Measurements from ENCODE around the gene TRPC4.

TRPC4 gene

GRCh38 chr13:37682496-37682895 lies 187.1 kb downstream of the TRPC4 start:
- ATAC-seq: no peak
- no peak for TF ChIP-seq ZC3H10 (CRISPR knock-in tag; IDR thresholded peaks at IDR 0.05)
- no peak for TF ChIP-seq ARNTL (CRISPR knock-in tag; IDR thresholded peaks at IDR 0.05; ENCODE audit: borderline replicate concordance, low read depth)
- TF ChIP-seq, protein P1, sequence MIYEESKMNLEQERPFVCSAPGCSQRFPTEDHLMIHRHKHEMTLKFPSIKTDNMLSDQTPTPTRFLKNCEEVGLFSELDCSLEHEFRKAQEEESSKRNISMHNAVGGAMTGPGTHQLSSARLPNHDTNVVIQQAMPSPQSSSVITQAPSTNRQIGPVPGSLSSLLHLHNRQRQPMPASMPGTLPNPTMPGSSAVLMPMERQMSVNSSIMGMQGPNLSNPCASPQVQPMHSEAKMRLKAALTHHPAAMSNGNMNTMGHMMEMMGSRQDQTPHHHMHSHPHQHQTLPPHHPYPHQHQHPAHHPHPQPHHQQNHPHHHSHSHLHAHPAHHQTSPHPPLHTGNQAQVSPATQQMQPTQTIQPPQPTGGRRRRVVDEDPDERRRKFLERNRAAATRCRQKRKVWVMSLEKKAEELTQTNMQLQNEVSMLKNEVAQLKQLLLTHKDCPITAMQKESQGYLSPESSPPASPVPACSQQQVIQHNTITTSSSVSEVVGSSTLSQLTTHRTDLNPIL (CRISPR knock-in tag; IDR thresholded peaks at IDR 0.05; ENCODE audit: low read depth): no peak
- no peak for TF ChIP-seq ISL1 (CRISPR knock-in tag; IDR thresholded peaks at IDR 0.05)
- no peak for TF ChIP-seq TSHZ2 (CRISPR knock-in tag; IDR thresholded peaks at IDR 0.05)

- no peak for ATAC-seq
- TF ChIP-seq ZFP3 (CRISPR knock-in tag; IDR thresholded peaks at IDR 0.05) (no peak), RARB (CRISPR knock-in tag; IDR thresholded peaks at IDR 0.05) (no peak), ZC3H10 (CRISPR knock-in tag; IDR thresholded peaks at IDR 0.05) (no peak), ZNF70 (CRISPR knock-in tag; IDR thresholded peaks at IDR 0.05) (no peak), GLIS3 (CRISPR knock-in tag; IDR thresholded peaks at IDR 0.05) (no peak), ARNTL (CRISPR knock-in tag; IDR thresholded peaks at IDR 0.05; ENCODE audit: borderline replicate concordance, low read depth) (no peak), SNAI2 (CRISPR knock-in tag; IDR thresholded peaks at IDR 0.05) (no peak), TSHZ2 (CRISPR knock-in tag; IDR thresholded peaks at IDR 0.05) (no peak)
- TF ChIP-seq, protein P1 (CRISPR knock-in tag; IDR thresholded peaks at IDR 0.05; ENCODE audit: low read depth): no peak
These were observed 188.1 kb downstream of the TRPC4 start for GRCh38 chr13:37681281-37682032.

DNA sequence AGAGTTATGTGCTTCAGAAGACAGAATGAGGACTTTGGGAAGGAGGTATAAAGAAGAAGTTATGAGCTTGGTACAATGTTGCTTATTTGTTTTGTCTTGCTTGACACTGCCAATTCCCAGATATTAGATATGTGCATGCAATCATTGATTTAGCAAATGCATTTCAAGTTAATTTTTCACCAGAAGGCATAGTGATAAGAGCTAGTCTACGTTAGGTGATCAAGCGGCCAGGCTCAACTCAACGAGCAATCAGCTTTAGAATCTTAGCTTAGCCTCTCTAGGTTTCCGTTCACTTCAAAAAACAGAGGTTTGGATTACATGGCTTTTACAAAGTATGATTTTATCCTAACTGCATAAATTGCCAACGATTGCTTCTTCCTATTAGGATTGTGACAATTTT lies 189.4 kb downstream of the TRPC4 start:
- no peak for TF ChIP-seq OSR1 (CRISPR knock-in tag; IDR thresholded peaks at IDR 0.05)
- TF ChIP-seq CSRNP3 (CRISPR knock-in tag; IDR thresholded peaks at IDR 0.05): no peak
- TF ChIP-seq, protein P1 (CRISPR knock-in tag; IDR thresholded peaks at IDR 0.05; ENCODE audit: low read depth): no peak
- TF ChIP-seq, protein P2, sequence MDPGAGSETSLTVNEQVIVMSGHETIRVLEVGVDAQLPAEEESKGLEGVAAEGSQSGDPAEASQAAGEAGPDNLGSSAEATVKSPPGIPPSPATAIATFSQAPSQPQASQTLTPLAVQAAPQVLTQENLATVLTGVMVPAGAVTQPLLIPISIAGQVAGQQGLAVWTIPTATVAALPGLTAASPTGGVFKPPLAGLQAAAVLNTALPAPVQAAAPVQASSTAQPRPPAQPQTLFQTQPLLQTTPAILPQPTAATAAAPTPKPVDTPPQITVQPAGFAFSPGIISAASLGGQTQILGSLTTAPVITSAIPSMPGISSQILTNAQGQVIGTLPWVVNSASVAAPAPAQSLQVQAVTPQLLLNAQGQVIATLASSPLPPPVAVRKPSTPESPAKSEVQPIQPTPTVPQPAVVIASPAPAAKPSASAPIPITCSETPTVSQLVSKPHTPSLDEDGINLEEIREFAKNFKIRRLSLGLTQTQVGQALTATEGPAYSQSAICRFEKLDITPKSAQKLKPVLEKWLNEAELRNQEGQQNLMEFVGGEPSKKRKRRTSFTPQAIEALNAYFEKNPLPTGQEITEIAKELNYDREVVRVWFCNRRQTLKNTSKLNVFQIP (CRISPR knock-in tag; IDR thresholded peaks at IDR 0.05; ENCODE audit: borderline replicate concordance, low read depth): no peak
- TF ChIP-seq TSHZ2 (CRISPR knock-in tag; IDR thresholded peaks at IDR 0.05): no peak
- no peak for TF ChIP-seq PPARA (CRISPR knock-in tag; IDR thresholded peaks at IDR 0.05; ENCODE audit: borderline replicate concordance)
- TF ChIP-seq ZC3H10 (CRISPR knock-in tag; IDR thresholded peaks at IDR 0.05): no peak
- no peak for TF ChIP-seq ZNF565 (CRISPR knock-in tag; conservative IDR thresholded peaks at IDR 0.05; ENCODE audit: low read depth)
- TF ChIP-seq ISL1 (CRISPR knock-in tag; IDR thresholded peaks at IDR 0.05): no peak
- no peak for TF ChIP-seq ARNTL (CRISPR knock-in tag; IDR thresholded peaks at IDR 0.05; ENCODE audit: borderline replicate concordance, low read depth)
- ATAC-seq: no peak

All from SK-N-SH treated with all-trans-retinoic acid at 6 μM for 48 hours (cell line).